Tibial artery (tissue), 4 donors: ENCODE measurements around the gene MRC2.
"Not testable (repeated sequence)": the region's sequence is repeated elsewhere in the genome, so short reads cannot be mapped to it uniquely, and the experiment has no call there.

ENCODE experiments used
- DNase-seq, 2 donors: peaks; one replicate each; pipeline ENCODE4 v3.0.0-alpha.2; 2019
- H3K27ac ChIP-seq, 2 donors: fragments of 200-600 bp; sonication (generic) in 1 of 2; 1 replicate in 1 of 2; 2 replicates in 1 of 2; pipeline ENCODE4 v1.5.1; 2018 to 2019; ENCODE audit warnings: mild to moderate bottlenecking in 1 of 2
- H3K27me3 ChIP-seq, 2 donors: fragments of 200-600 bp; sonication (generic) in 1 of 2; one replicate each; pipeline versions ENCODE4 v1.5.1 to v1.6.0; 2016 to 2019
- H3K36me3 ChIP-seq, 3 donors: fragments of 200-600 bp; sonication (generic) in 2 of 3; one replicate each; pipeline ENCODE4 v1.5.1; 2016 to 2019; ENCODE audit warnings: mild to moderate bottlenecking in 2 of 3
- H3K4me1 ChIP-seq, 4 donors: fragments of 200-600 bp; sonication (generic) in 2 of 4; 1 replicate in 3 of 4; 2 replicates in 1 of 4; pipeline ENCODE4 v1.5.1; 2016 to 2019
- H3K4me3 ChIP-seq, 2 donors: fragments of 200-600 bp; sonication (generic) in 1 of 2; 1 replicate in 1 of 2; 2 replicates in 1 of 2; pipeline ENCODE4 v1.5.1; 2018 to 2019; ENCODE audit warnings: mild to moderate bottlenecking in 2 of 2
- H3K9me3 ChIP-seq, 3 donors: fragments of 200-600 bp; sonication (generic) in 1 of 3; one replicate each; pipeline ENCODE4 v1.5.1; 2016 to 2019
- intact Hi-C: fragments of 100-400 bp; cut with DNase I; formaldehyde crosslinking; loops from one replicate; pipeline ENCODE4 v1.15.0; 2023; ENCODE audit warnings: low total_unique reads
- TF ChIP-seq, protein P1 (sequence below), 2 experiments: fragments of 200-600 bp in 1 of 2; fragments of 450-650 bp in 1 of 2; IDR thresholded peaks; one replicate each; pipeline ENCODE4 v1.5.1; 2017 to 2019; ENCODE audit warnings: antibody characterized with exemption in 2 of 2, mild to moderate bottlenecking in 1 of 2, moderate library complexity in 1 of 2

MRC2 gene

DNA sequence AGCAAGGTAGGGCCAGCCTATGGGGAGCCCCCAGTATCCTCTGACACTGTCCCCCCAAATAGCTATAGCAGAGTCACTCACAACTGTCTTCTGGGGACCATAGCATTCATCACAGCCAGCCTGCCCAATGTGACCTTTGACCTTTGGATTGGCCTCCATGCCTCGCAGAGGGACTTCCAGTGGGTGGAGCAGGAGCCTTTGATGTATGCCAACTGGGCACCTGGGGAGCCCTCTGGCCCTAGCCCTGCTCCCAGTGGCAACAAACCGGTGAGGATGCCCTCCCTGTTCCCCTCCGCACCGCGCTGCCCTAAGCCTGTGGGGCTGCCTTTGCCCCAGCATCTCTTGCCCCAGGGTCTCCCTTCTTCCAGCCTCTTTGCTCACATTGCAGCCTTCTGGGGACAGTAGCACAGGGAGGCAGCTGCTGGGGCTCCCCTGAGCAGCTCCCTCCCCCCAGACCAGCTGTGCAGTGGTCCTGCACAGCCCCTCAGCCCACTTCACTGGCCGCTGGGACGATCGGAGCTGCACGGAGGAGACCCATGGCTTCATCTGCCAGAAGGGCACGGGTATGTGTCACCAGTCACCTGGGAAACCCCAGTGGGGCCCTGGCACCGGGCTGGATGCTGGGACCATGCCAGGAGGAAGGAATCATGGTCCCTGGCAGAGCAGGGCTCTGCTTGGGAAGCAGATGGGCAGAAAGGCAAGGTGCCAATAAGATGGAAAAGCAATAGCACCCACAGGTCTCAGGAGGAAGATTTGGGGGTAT is 61.1 kb downstream of the MRC2 start:
- Histone ChIP-seq H3K36me3 (peaks cover 5 to 35% (median 8%) of the 10 kb centered on the region in 3 donors), H3K27ac (no peak overlapping the region), H3K27me3 (no peaks in the 10 kb centered on the region), H3K9me3 (no peaks in the 10 kb centered on the region), H3K4me3 (no peak overlapping the region), H3K4me1 (no peaks in the 10 kb centered on the region)
- DNase-seq, result no peak
- TF ChIP-seq, protein P1, sequence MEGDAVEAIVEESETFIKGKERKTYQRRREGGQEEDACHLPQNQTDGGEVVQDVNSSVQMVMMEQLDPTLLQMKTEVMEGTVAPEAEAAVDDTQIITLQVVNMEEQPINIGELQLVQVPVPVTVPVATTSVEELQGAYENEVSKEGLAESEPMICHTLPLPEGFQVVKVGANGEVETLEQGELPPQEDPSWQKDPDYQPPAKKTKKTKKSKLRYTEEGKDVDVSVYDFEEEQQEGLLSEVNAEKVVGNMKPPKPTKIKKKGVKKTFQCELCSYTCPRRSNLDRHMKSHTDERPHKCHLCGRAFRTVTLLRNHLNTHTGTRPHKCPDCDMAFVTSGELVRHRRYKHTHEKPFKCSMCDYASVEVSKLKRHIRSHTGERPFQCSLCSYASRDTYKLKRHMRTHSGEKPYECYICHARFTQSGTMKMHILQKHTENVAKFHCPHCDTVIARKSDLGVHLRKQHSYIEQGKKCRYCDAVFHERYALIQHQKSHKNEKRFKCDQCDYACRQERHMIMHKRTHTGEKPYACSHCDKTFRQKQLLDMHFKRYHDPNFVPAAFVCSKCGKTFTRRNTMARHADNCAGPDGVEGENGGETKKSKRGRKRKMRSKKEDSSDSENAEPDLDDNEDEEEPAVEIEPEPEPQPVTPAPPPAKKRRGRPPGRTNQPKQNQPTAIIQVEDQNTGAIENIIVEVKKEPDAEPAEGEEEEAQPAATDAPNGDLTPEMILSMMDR (IDR thresholded peaks at IDR 0.05), result no peak
- intact Hi-C loops, result no loop called here

GRCh38 chr17:62689441-62690167 is 62.1 kb downstream of the MRC2 start:
- H3K36me3 ChIP-seq, result peaks cover 5 to 29% (median 8%) of the 10 kb centered on the region in 3 donors
- no peaks in the 10 kb centered on the region for H3K9me3 ChIP-seq
- no peaks in the 10 kb centered on the region for H3K27me3 ChIP-seq
- TF ChIP-seq, protein P1 (IDR thresholded peaks at IDR 0.05), result no peak
- intact Hi-C loops, result no loop called here
- no peaks in the 10 kb centered on the region for H3K4me1 ChIP-seq
- no peak overlapping the region for H3K27ac ChIP-seq
- DNase-seq, result no peak
- H3K4me3 ChIP-seq, result no peak overlapping the region

DNA sequence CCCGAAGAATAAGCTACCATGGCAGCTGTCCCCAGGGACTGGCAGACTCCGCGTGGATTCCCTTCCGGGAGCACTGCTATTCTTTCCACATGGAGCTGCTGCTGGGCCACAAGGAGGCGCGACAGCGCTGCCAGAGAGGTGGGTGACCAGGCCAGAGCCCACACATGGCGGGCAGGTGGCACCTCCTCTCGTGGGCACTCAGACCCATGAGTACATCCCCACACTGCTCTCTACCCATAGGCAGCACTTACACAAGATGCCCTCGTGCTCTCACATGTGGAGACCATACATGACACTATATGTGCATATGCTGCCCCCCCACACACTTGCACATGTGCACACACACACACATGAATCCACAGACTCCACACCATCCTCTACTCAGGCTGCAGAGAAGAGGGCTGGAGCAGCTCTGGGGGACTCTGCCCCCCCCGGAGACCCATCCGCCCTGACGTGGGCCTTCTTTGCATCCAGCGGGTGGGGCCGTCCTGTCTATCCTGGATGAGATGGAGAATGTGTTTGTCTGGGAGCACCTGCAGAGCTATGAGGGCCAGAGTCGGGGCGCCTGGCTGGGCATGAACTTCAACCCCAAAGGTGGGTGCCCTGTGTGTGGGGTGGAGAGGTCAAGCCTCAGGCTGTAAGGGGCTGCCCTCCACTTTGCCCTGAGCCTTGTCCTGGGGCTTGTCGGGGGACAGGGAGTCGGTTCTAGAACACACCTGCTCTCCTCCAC is 62.9 kb downstream of the MRC2 start:
- H3K4me3 ChIP-seq, result no peak overlapping the region
- no peaks in the 10 kb centered on the region for H3K9me3 ChIP-seq
- H3K4me1 ChIP-seq, result no peaks in the 10 kb centered on the region
- H3K27ac ChIP-seq, result no peak overlapping the region
- H3K36me3 ChIP-seq, result peaks cover 5 to 29% (median 8%) of the 10 kb centered on the region in 3 donors
- DNase-seq, result no peak
- no peaks in the 10 kb centered on the region for H3K27me3 ChIP-seq
- intact Hi-C loops, result no loop called here
- TF ChIP-seq, protein P1 (IDR thresholded peaks at IDR 0.05), result no peak

- H3K27me3 ChIP-seq, H3K27ac ChIP-seq, intact Hi-C loops, H3K4me1 ChIP-seq, H3K4me3 ChIP-seq, DNase-seq, H3K9me3 ChIP-seq: not testable (repeated sequence)
- peaks cover 5 to 29% (median 8%) of the 10 kb centered on the region in 3 donors for H3K36me3 ChIP-seq
These were observed 64.1 kb downstream of the MRC2 start for GRCh38 chr17:62691589-62691915.

DNA sequence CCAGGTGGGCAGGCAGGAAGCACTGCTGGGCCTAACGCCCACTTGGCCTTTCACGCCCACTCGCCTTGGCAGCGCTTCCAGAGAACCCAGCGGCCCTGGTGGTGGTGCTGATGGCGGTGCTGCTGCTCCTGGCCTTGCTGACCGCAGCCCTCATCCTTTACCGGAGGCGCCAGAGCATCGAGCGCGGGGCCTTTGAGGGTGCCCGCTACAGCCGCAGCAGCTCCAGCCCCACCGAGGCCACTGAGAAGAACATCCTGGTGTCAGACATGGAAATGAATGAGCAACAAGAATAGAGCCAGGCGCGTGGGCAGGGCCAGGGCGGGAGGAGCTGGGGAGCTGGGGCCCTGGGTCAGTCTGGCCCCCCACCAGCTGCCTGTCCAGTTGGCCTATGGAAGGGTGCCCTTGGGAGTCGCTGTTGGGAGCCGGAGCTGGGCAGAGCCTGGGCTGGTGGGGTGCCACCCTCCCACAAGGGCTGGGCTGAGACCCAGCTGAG is 64.7 kb downstream of the MRC2 start:
- no peaks in the 10 kb centered on the region for H3K27me3 ChIP-seq
- no peaks in the 10 kb centered on the region for H3K9me3 ChIP-seq
- no peak overlapping the region for H3K4me3 ChIP-seq
- DNase-seq, result no peak
- H3K36me3 ChIP-seq, result peaks cover 5 to 29% (median 8%) of the 10 kb centered on the region in 3 donors
- intact Hi-C loops, result no loop called here
- no peak overlapping the region for H3K27ac ChIP-seq
- TF ChIP-seq, protein P1 (IDR thresholded peaks at IDR 0.05), result no peak
- H3K4me1 ChIP-seq, result peaks cover 0 to 8% (median 7%) of the 10 kb centered on the region in 4 donors
